Measurements from ENCODE around the gene ACBD6.

Gene ACBD6

DNA sequence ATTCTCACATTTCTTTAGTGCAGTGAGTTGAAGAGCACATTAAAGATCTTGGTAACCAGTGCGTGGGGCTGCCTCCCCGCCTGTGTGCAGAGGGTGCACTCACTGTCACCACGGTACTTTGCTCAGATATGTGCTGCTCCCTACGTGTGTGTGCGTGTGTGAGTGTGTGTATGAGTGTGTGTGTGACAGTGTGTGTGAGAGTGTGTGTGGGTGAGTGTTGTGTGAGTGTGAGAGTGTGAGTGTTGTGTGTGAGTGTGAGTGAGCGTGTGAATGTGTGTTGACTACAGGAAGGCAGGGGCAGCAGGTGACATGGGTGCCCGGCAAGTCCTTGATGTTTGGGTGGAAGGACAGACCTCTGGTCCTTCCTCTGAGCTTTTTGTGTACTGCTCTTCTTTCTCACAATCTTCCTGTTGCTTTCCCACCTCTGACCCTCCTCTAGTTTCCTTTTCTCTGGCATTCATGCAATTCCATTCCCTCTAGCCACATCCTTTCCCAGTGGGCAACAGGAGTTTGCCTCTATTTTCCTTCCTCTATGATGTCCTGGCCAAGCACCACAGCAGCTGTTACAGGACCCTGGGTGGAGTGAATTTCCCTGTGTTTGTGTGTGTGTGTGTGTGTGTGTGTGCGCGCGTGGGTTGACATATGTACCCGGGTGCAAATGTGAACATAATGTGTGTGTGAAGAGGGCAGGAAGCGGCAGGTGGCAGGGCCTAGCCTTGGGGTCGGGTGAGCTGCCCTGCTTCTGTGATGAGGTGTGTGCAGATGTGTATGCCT lies 252.5 kb downstream of the ACBD6 start:
- FAIRE-seq: no peak
- no peak for TF ChIP-seq POLR2AphosphoS5 (IDR thresholded peaks at IDR 0.05; ENCODE audit: low read depth, low read length)
- TF ChIP-seq TAF1 (IDR thresholded peaks at IDR 0.05; ENCODE audit: borderline replicate concordance, low read depth, low read length): no peak
- no peak for TF ChIP-seq POLR2A (IDR thresholded peaks at IDR 0.05; ENCODE audit: low read depth, low read length)
- no peak for DNase-seq (ENCODE audit: insufficient read length)

GRCh38 chr1:180248731-180249681 lies 253.4 kb downstream of the ACBD6 start:
- no peak for FAIRE-seq
- no peak for TF ChIP-seq POLR2A (IDR thresholded peaks at IDR 0.05; ENCODE audit: low read depth, low read length)
- no peak for DNase-seq (ENCODE audit: insufficient read length)

GRCh38 chr1:180248176-180248575 lies 254.2 kb downstream of the ACBD6 start:
- no peak for TF ChIP-seq POLR2AphosphoS5 (IDR thresholded peaks at IDR 0.05; ENCODE audit: low read depth, low read length)
- no peak for TF ChIP-seq TAF1 (IDR thresholded peaks at IDR 0.05; ENCODE audit: borderline replicate concordance, low read depth, low read length)
- TF ChIP-seq POLR2A (IDR thresholded peaks at IDR 0.05; ENCODE audit: low read depth, low read length): no peak
- no peak for FAIRE-seq
- no peak for DNase-seq (ENCODE audit: insufficient read length)

GRCh38 chr1:180247580-180247979 lies 254.8 kb downstream of the ACBD6 start:
- no peak for TF ChIP-seq TAF1 (IDR thresholded peaks at IDR 0.05; ENCODE audit: borderline replicate concordance, low read depth, low read length)
- no peak for TF ChIP-seq POLR2A (IDR thresholded peaks at IDR 0.05; ENCODE audit: low read depth, low read length)
- TF ChIP-seq POLR2AphosphoS5 (IDR thresholded peaks at IDR 0.05; ENCODE audit: low read depth, low read length): no peak
- FAIRE-seq (no peak), DNase-seq (ENCODE audit: insufficient read length) (no peak)

- no peak for FAIRE-seq
- TF ChIP-seq POLR2AphosphoS5 (IDR thresholded peaks at IDR 0.05; ENCODE audit: low read depth, low read length) (no peak), POLR2A (IDR thresholded peaks at IDR 0.05; ENCODE audit: low read depth, low read length) (no peak), TAF1 (IDR thresholded peaks at IDR 0.05; ENCODE audit: borderline replicate concordance, low read depth, low read length) (no peak)
- no peak for DNase-seq (ENCODE audit: insufficient read length)
Observed at GRCh38 chr1:180247061-180247460, 255.3 kb downstream of the ACBD6 start.

- FAIRE-seq (no peak), DNase-seq (ENCODE audit: insufficient read length) (no peak)
- TF ChIP-seq TAF1 (IDR thresholded peaks at IDR 0.05; ENCODE audit: borderline replicate concordance, low read depth, low read length) (no peak), POLR2AphosphoS5 (IDR thresholded peaks at IDR 0.05; ENCODE audit: low read depth, low read length) (no peak), POLR2A (IDR thresholded peaks at IDR 0.05; ENCODE audit: low read depth, low read length) (no peak)
Observed at GRCh38 chr1:180246579-180246978, 255.8 kb downstream of the ACBD6 start.

- no peak for DNase-seq (ENCODE audit: insufficient read length)
- FAIRE-seq: no peak
- TF ChIP-seq POLR2A (IDR thresholded peaks at IDR 0.05; ENCODE audit: low read depth, low read length): no peak
Observed at GRCh38 chr1:180244840-180245239, 257.5 kb downstream of the ACBD6 start.

GRCh38 chr1:180243517-180244221 lies 258.7 kb downstream of the ACBD6 start:
- FAIRE-seq (no peak), DNase-seq (ENCODE audit: insufficient read length) (no peak)
- TF ChIP-seq TAF1 (IDR thresholded peaks at IDR 0.05; ENCODE audit: borderline replicate concordance, low read depth, low read length) (no peak), POLR2AphosphoS5 (IDR thresholded peaks at IDR 0.05; ENCODE audit: low read depth, low read length) (no peak), POLR2A (IDR thresholded peaks at IDR 0.05; ENCODE audit: low read depth, low read length) (no peak)

DNA sequence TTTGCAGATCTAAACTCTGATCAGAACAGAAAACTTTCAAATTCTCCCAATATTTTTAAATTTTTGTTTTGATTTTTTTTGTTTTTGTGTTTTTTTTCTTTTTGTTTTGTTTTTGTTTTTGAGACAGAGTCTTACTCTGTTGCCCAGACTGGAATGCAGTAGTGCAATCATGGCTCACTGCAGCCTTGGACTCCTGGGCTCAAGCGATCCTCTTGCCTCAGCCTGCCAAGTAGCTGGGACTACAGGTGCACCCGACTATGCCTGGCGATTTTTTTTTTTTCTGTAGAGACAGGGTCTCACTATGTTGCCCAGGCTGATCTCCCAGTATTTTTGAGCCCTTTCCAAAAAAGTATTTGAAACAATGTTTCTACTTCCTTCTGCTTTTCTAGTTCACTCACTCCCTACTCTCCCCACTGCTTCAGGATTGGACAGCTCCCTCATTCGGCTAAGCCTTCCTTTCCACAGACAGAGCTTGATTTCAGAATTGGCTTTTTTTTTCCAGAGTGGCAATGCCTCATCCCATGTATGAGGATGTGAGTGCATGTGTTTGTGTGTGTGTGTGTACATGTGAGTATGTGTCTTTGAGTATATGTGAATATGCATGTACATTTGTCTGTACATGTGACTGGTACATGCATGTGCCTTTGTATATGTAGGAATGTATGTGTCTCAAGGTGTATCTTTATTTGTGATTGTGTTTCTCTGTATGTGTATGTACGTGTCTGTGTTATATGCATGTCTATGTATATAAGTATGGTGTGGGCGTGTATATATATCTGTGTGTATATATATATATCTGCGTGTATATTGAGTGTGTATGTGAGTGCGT lies 260.4 kb downstream of the ACBD6 start:
- FAIRE-seq (no peak), DNase-seq (ENCODE audit: insufficient read length) (no peak)
- TF ChIP-seq POLR2A (IDR thresholded peaks at IDR 0.05; ENCODE audit: low read depth, low read length) (no peak), TAF1 (IDR thresholded peaks at IDR 0.05; ENCODE audit: borderline replicate concordance, low read depth, low read length) (no peak), POLR2AphosphoS5 (IDR thresholded peaks at IDR 0.05; ENCODE audit: low read depth, low read length) (no peak)

DNA sequence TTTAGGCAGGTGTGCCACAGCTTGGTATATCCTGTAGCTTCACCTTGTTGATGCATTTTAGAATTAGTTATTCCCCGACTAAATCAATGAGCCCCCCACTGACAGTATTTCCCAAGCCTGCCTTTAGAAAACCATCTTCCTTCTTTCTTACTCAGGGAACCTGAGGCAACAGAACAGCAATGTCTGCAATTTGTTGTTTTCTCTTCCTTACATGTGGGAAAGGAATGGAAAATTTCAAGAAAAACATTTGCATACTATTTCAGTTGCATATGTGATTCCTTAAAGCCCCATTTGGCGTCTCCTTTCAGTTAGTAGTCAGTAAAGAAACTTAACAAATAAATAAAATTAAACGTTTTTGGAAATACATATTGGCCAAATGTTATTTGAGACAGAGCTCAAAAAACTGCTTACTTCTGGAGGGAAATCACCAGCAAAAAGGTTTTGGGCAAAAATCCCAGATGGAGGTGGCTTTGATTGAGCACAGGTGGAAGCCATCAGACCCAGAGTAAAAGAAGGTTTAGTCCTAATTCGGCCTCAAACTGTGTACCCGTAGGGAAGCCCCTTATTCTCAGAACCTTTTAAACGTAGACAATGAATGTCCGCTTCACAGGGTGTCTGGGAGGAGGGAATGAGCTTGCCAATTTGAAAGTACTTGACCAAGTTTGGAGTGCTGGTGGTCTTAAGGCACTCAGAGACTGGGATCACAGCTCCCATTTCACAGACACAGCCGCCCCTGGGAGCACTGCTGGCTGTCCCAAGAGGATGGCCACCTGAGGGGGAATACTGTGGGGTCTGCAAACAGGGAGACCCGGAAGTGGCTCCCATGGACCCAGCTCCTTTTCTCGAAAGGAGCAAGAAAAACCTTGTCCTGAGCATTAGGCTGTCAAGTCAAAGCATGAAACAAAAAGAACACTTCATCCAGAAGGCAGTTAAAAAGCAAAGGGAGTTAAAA lies 263.0 kb downstream of the ACBD6 start:
- FAIRE-seq (no peak), DNase-seq (ENCODE audit: insufficient read length) (no peak)
- no peak for TF ChIP-seq POLR2A (IDR thresholded peaks at IDR 0.05; ENCODE audit: low read depth, low read length)

Data from GM12892 (cell line).